ENCODE results near the gene XIRP2. TPM values are rescaled to one million over a fixed set of nuclear protein-coding genes. Genes with fewer than 3 reads are reported as not detected.

Gene XIRP2
- total RNA-seq, 4 donors from 2014 or later: not detected

GRCh38 chr2:167186465-167186864 is 298.2 kb downstream of the XIRP2 start:
- Histone ChIP-seq H3K4me1 (peaks cover 8% of the 10 kb centered on the region), H3K27ac (no peak overlapping the region), H3K9me3 (no peaks in the 10 kb centered on the region), H3K4me3 (no peak overlapping the region), H3K36me3 (no peaks in the 10 kb centered on the region), H3K27me3 (no peaks in the 10 kb centered on the region)
- WGBS: 56% methylated on average over 2 of the region's 2 CpGs
- no peak for DNase-seq (ENCODE audit: low spot score in 2 of 2)
- TF ChIP-seq, protein P1, sequence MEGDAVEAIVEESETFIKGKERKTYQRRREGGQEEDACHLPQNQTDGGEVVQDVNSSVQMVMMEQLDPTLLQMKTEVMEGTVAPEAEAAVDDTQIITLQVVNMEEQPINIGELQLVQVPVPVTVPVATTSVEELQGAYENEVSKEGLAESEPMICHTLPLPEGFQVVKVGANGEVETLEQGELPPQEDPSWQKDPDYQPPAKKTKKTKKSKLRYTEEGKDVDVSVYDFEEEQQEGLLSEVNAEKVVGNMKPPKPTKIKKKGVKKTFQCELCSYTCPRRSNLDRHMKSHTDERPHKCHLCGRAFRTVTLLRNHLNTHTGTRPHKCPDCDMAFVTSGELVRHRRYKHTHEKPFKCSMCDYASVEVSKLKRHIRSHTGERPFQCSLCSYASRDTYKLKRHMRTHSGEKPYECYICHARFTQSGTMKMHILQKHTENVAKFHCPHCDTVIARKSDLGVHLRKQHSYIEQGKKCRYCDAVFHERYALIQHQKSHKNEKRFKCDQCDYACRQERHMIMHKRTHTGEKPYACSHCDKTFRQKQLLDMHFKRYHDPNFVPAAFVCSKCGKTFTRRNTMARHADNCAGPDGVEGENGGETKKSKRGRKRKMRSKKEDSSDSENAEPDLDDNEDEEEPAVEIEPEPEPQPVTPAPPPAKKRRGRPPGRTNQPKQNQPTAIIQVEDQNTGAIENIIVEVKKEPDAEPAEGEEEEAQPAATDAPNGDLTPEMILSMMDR (IDR thresholded peaks at IDR 0.05): no peak
- TF ChIP-seq EP300 (IDR thresholded peaks at IDR 0.05) (no peak), POLR2A (IDR thresholded peaks at IDR 0.05) (no peak), POLR2AphosphoS5 (IDR thresholded peaks at IDR 0.05) (no peak)

DNA sequence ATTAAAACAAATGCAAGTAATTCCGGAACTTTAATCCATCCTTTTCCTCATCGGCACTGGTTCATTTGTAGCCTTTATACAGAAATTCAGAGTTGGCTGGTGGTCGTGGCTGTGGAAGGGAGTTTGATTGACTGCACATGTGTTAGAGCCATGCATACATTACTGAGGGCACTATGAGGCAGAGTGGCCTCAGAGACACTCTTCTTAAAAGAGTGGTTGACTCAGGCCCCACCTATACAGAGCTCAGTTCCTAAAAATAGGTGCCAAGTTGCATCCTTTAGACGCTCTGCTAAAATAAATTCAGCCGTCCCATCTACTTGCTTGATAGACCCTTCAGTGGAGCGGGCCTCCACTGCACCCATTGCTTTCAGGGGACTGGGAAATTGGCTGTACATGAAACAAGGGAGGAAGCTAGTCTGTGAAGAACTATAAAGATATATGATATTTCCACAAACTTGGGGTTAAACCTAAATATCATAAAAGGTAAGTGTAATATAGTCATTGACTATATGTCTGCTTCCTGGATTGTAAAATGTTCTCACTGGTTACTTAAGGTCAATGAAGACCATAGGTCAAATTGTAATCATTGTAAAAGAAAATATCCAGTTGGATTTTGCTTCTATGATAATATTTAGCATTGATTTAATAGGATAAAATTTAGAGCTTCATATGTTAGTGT is 298.9 kb downstream of the XIRP2 start:
- WGBS: 76% methylated on average over 6 of the region's 6 CpGs
- no peaks in the 10 kb centered on the region for H3K27me3 ChIP-seq
- DNase-seq (ENCODE audit: low spot score in 2 of 2): no peak
- H3K4me3 ChIP-seq: no peak overlapping the region
- H3K27ac ChIP-seq: no peak overlapping the region
- no peaks in the 10 kb centered on the region for H3K36me3 ChIP-seq
- no peaks in the 10 kb centered on the region for H3K9me3 ChIP-seq
- peaks cover 8% of the 10 kb centered on the region for H3K4me1 ChIP-seq
- TF ChIP-seq EP300 (IDR thresholded peaks at IDR 0.05): no peak
- TF ChIP-seq POLR2AphosphoS5 (IDR thresholded peaks at IDR 0.05): no peak
- no peak for TF ChIP-seq POLR2A (IDR thresholded peaks at IDR 0.05)

DNA sequence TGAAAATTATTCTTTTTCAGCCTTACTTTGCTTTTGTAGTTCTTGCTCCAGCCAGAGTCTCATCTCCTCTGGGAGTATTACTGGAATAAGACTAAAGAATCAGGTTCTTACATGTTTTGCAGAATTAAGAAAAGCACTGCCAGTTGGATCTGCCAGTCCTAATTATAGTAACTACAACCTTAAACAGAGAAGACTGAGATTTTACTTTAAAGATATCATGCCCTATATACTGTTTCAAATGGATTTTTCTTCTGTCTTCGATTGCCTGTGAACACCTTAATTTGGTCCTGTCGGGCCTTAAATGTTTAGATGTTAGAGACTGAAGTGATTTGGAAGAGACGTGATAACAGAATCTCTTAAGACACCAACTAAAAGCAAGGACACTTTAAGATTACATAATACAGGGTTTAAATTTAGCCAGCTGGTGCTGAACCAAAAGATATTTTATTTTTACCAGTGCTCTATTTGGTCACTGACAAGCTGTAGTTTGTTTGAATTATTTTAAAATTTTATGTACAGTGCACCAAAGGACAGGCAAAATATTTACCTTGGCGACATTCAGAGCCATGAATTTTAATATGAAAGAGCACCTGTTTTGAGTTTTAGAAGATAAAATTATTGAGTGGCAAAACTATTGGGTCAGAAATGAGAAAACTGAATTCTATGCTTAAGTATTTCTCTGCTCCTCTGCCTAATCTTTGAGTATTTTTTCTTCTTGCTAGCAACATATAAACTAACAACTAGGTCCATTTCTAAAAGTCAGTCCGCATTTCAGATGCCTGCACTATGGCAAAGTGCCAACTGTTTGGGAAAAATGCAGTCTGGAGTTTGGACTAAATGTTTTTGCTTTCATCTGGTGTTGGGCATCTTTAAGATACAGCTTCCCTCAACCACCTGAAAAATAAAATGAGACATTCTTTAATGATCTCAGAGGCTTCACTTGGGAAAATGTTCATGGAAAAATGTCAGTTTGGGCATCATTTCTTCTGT is 300.0 kb downstream of the XIRP2 start:
- no peak for DNase-seq (ENCODE audit: low spot score in 2 of 2)
- Histone ChIP-seq H3K27ac (no peak overlapping the region), H3K4me1 (peaks cover 8% of the 10 kb centered on the region), H3K9me3 (no peaks in the 10 kb centered on the region), H3K4me3 (no peak overlapping the region), H3K36me3 (no peaks in the 10 kb centered on the region), H3K27me3 (no peaks in the 10 kb centered on the region)
- WGBS: 25% methylated on average over 5 of the region's 5 CpGs
- TF ChIP-seq POLR2AphosphoS5 (IDR thresholded peaks at IDR 0.05): no peak
- TF ChIP-seq POLR2A (IDR thresholded peaks at IDR 0.05): no peak
- no peak for TF ChIP-seq EP300 (IDR thresholded peaks at IDR 0.05)
- TF ChIP-seq, protein P1 (IDR thresholded peaks at IDR 0.05): no peak

DNA sequence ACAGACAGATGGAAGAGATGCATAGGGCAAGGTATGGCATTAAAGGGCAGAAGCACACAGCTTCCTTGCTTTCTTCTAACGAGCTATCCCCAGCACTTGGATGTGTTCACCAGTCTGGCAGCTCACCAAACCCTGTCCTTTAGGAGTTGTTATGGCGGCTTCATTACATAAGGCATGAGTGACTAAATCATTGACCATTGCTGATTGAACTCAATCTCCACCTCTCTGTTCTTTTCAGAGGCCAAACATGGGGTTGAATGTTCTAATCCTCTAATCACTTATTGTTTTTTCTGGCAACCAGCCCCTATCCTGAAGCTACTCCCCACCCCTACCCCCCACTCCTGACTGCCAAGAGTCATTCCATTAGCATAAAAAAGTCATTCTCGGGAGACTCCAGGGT is 301.8 kb downstream of the XIRP2 start:
- 28% methylated on average over 3 of the region's 3 CpGs for WGBS
- no peak for DNase-seq (ENCODE audit: low spot score in 2 of 2)
- no peaks in the 10 kb centered on the region for H3K27me3 ChIP-seq

DNA sequence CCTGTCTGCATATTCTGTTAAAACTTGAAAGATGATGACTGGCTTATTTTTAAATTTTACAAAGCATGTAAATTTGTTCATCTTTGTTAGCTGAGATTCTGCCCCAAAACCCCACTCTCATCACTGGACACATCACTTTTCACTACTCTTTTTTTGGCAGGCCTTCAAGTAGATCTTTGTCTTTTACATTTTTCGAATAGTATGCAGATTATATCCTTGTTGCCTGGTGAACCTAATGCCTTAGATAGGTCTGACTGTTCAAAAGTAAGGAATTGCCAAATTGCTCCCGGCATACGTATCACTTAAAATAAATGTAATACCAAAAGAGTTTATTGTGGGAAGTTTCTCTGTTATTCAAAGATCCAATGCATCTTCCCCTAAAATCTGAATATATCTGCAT is 303.3 kb downstream of the XIRP2 start:
- 58% methylated on average over 3 of the region's 3 CpGs for WGBS
- Histone ChIP-seq H3K27me3 (no peaks in the 10 kb centered on the region), H3K9me3 (no peaks in the 10 kb centered on the region), H3K4me3 (no peak overlapping the region), H3K27ac (no peak overlapping the region), H3K36me3 (no peaks in the 10 kb centered on the region), H3K4me1 (peaks cover 14% of the 10 kb centered on the region)
- TF ChIP-seq POLR2A (IDR thresholded peaks at IDR 0.05): no peak
- TF ChIP-seq EP300 (IDR thresholded peaks at IDR 0.05): no peak
- no peak for TF ChIP-seq POLR2AphosphoS5 (IDR thresholded peaks at IDR 0.05)
- TF ChIP-seq, protein P1 (IDR thresholded peaks at IDR 0.05): no peak
- DNase-seq (ENCODE audit: low spot score in 2 of 2): no peak

More for the DNA sequence above, 301.8 kb downstream of the XIRP2 start:
- no peak overlapping the region for H3K4me3 ChIP-seq
- no peaks in the 10 kb centered on the region for H3K36me3 ChIP-seq
- TF ChIP-seq, protein P1 (IDR thresholded peaks at IDR 0.05): no peak
- TF ChIP-seq EP300 (IDR thresholded peaks at IDR 0.05) (no peak), POLR2A (IDR thresholded peaks at IDR 0.05) (no peak), POLR2AphosphoS5 (IDR thresholded peaks at IDR 0.05) (no peak)
- peaks cover 8% of the 10 kb centered on the region for H3K4me1 ChIP-seq
- H3K27ac ChIP-seq: no peak overlapping the region
- no peaks in the 10 kb centered on the region for H3K9me3 ChIP-seq
